HG03139 (cell line): ENCODE measurements around the gene MSI1.
"Not testable (repeated sequence)": the region's sequence is repeated elsewhere in the genome, so short reads cannot be mapped to it uniquely, and the experiment has no call there.

Experiments
- ATAC-seq: cut with Tn5 transposase; IDR thresholded peaks from one replicate; pipeline ENCODE4 v1.9.1; 2021; ENCODE audit not compliant: unreplicated experiment

Gene MSI1

GRCh38 chr12:120358412-120359100, 10.4 kb downstream of the MSI1 start:
- ATAC-seq, result no peak

GRCh38 chr12:120357104-120357503, 11.9 kb downstream of the MSI1 start:
- ATAC-seq, result no peak

- no peak for ATAC-seq
Measured at GRCh38 chr12:120356567-120357030, 12.4 kb downstream of the MSI1 start.

GRCh38 chr12:120353556-120354317, 15.2 kb downstream of the MSI1 start:
- no peak for ATAC-seq

GRCh38 chr12:120353136-120353535, 15.8 kb downstream of the MSI1 start:
- ATAC-seq, result no peak

- ATAC-seq, result no peak
Measured at GRCh38 chr12:120352117-120352516, 16.8 kb downstream of the MSI1 start.

GRCh38 chr12:120350576-120351350, 18.2 kb downstream of the MSI1 start:
- ATAC-seq, result no peak

GRCh38 chr12:120347766-120348165, 21.2 kb downstream of the MSI1 start:
- no peak for ATAC-seq

GRCh38 chr12:120346681-120347080, 22.3 kb downstream of the MSI1 start:
- no peak for ATAC-seq

- no peak for ATAC-seq
Measured at GRCh38 chr12:120346031-120346430, 22.9 kb downstream of the MSI1 start.

- no peak for ATAC-seq
Measured at GRCh38 chr12:120343692-120344091, 25.3 kb downstream of the MSI1 start.

GRCh38 chr12:120343039-120343537, 25.9 kb downstream of the MSI1 start:
- ATAC-seq, result no peak

GRCh38 chr12:120342175-120343038, 26.6 kb downstream of the MSI1 start:
- ATAC-seq, result no peak

GRCh38 chr12:120339256-120339655, 29.7 kb downstream of the MSI1 start:
- no peak for ATAC-seq

- ATAC-seq, result no peak
Measured at GRCh38 chr12:120337730-120338129, 31.2 kb downstream of the MSI1 start.

GRCh38 chr12:120336392-120336791, 32.6 kb downstream of the MSI1 start:
- not testable (repeated sequence) for ATAC-seq

- ATAC-seq, result not testable (repeated sequence)
Measured at GRCh38 chr12:120335447-120335846, 33.5 kb downstream of the MSI1 start.

GRCh38 chr12:120332523-120332922, 36.4 kb downstream of the MSI1 start:
- no peak for ATAC-seq

GRCh38 chr12:120332041-120332440, 36.9 kb downstream of the MSI1 start:
- ATAC-seq, result no peak

- ATAC-seq, result no peak
Measured at GRCh38 chr12:120331390-120331789, 37.6 kb downstream of the MSI1 start.
